ENCODE data around the gene MT1HL1.

DNA sequence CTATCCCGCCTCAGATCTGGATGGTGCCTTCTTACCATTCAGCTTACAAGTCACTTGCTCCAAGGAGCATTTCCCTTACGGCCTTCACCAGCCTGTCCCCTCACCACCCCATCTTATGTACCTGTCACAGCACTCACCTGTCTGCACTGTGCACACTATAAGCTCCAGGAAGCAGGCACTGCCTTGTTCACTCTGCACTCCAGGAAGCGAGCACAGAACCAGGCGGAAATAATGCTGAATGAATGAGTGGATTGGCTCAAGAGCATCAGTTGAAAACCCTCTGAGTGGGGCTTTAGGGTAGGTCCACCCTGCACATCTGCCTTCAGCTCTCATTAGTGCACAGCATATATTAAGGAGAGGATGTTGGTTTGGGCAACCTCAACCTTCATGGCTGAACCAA is 28.8 kb upstream of the MT1HL1 start:
- TF ChIP-seq, protein P1, sequence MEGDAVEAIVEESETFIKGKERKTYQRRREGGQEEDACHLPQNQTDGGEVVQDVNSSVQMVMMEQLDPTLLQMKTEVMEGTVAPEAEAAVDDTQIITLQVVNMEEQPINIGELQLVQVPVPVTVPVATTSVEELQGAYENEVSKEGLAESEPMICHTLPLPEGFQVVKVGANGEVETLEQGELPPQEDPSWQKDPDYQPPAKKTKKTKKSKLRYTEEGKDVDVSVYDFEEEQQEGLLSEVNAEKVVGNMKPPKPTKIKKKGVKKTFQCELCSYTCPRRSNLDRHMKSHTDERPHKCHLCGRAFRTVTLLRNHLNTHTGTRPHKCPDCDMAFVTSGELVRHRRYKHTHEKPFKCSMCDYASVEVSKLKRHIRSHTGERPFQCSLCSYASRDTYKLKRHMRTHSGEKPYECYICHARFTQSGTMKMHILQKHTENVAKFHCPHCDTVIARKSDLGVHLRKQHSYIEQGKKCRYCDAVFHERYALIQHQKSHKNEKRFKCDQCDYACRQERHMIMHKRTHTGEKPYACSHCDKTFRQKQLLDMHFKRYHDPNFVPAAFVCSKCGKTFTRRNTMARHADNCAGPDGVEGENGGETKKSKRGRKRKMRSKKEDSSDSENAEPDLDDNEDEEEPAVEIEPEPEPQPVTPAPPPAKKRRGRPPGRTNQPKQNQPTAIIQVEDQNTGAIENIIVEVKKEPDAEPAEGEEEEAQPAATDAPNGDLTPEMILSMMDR (IDR thresholded peaks at IDR 0.05; ENCODE audit: low read depth, low read length, poor library complexity, severe bottlenecking): no peak
- no peak for TF ChIP-seq EZH2phosphoT487 (IDR thresholded peaks at IDR 0.05; ENCODE audit: borderline replicate concordance, low read length)
